Breast epithelium (tissue), 4 donors: ENCODE data around the gene CHST1. TPM values are rescaled to one million over a fixed set of nuclear protein-coding genes. Genes with fewer than 3 reads are reported as not detected.

Experiments used
- DNase-seq, 2 donors: peaks; one replicate each; pipeline ENCODE4 v3.0.0-alpha.2; 2019; ENCODE audit warnings: low spot score in 2 of 2
- H3K27ac ChIP-seq, 2 donors: fragments of 200-600 bp; sonication (generic) in 1 of 2; one replicate each; pipeline ENCODE4 v1.5.1; 2016 to 2019; ENCODE audit warnings: mild to moderate bottlenecking in 1 of 2
- H3K27me3 ChIP-seq, 2 donors: fragments of 200-600 bp; sonication (generic) in 1 of 2; one replicate each; pipeline versions ENCODE4 v1.5.1 to v1.6.0; 2017 to 2019; ENCODE audit warnings: control low read depth in 1 of 2, mild to moderate bottlenecking in 1 of 2
- H3K36me3 ChIP-seq: fragments of 200-600 bp; one replicate; pipeline ENCODE4 v1.5.1; 2019
- H3K4me1 ChIP-seq, 2 donors: fragments of 200-600 bp; sonication (generic); one replicate each; pipeline ENCODE4 v1.5.1; 2016 to 2019; ENCODE audit warnings: control low read depth in 1 of 2
- H3K4me3 ChIP-seq, 3 donors: fragments of 200-600 bp; sonication (generic); 1 replicate in 2 of 3; 2 replicates in 1 of 3; pipeline ENCODE4 v1.5.1; 2016 to 2019; ENCODE audit warnings: mild to moderate bottlenecking in 3 of 3, moderate library complexity in 2 of 3
- H3K9me3 ChIP-seq, 2 donors: fragments of 200-600 bp; sonication (generic) in 1 of 2; one replicate each; pipeline ENCODE4 v1.5.1; 2016 to 2019; ENCODE audit warnings: control low read depth in 1 of 2
- POLR2A ChIP-seq: fragments of 450-650 bp; IDR thresholded peaks from one replicate; pipeline ENCODE4 v1.6.1; 2016; ENCODE audit warnings: antibody characterized with exemption, mild to moderate bottlenecking, moderate library complexity
- POLR2AphosphoS5 ChIP-seq, 3 donors: sonication (generic); formaldehyde crosslinking; IDR thresholded peaks; one replicate each; pipeline ENCODE4 v1.6.1; 2017; ENCODE audit warnings: antibody characterized with exemption in 3 of 3
- intact Hi-C: fragments of 100-400 bp; cut with DNase I; formaldehyde crosslinking; loops from one replicate; pipeline ENCODE4 v1.15.1; 2023; ENCODE audit warnings: low total_unique reads
- total RNA-seq, 3 donors: library from RNA; depleted of rRNA; stranded (reverse); fragments of >200 nt; gene quantifications; one replicate each; pipeline ENCODE4 v1.1.0, GENCODE V29; 2016
- TF ChIP-seq, protein P1 (sequence below), 3 donors: fragments of 450-650 bp; IDR thresholded peaks; one replicate each; pipeline ENCODE4 v1.5.1; 2016 to 2017; ENCODE audit warnings: antibody characterized with exemption in 3 of 3, mild to moderate bottlenecking in 3 of 3, moderate library complexity in 3 of 3

The CHST1 gene, protein sequence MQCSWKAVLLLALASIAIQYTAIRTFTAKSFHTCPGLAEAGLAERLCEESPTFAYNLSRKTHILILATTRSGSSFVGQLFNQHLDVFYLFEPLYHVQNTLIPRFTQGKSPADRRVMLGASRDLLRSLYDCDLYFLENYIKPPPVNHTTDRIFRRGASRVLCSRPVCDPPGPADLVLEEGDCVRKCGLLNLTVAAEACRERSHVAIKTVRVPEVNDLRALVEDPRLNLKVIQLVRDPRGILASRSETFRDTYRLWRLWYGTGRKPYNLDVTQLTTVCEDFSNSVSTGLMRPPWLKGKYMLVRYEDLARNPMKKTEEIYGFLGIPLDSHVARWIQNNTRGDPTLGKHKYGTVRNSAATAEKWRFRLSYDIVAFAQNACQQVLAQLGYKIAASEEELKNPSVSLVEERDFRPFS
- 1 to 10 TPM; 1.8 to 3.6 (median 2.2) TPM for total RNA-seq

DNA sequence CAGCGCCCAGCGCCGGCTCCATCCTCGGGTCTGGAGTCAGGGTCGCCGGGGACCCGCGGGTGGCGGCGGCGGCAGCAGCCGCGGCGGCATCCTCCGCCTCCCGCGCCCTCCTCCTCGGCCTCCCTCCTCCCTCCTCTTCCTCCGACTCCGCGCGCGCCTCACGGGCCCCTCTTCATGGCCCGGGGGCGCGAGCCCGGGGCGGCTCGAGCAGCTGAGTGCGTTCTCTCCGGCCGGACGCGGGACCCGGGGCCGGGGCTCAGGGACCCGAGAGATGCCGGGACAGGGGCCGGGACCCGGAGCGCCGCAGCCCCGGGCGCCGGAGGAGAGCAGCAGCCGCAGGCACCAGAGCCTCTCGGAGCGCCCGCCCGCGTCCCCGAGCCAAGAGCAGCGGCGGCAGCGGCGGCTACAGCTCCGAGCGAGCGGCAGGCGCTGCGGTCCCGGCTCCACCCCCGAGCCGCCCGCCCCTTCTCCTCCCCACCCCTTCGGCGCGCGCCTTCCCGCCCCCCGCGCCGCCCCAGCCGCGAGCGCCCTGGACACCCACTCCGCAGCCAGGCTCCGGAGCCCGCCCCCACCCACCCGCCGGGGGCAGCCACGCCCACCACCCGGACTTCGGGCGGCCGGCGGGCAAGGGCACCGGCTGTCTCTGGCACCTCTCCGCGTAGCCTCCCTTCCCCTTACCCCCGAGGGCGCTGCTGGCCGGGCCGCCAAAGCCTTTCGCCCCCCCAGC is at the start of gene CHST1:
Gene CHST1 (minus strand): TSS at position 417 of the 727 bp plus-strand sequence. CDS start 14,699 bp downstream, outside the sequence.
- Histone ChIP-seq H3K27ac (peak within 1 kb of the TSS in 1 of 2 donors; percentile 35), H3K4me1 (peaks cover 0 to 5% of the 10 kb centered on the region in 2 donors), H3K36me3 (no peaks in the 10 kb centered on the region), H3K9me3 (no peaks in the 10 kb centered on the region), H3K4me3 (peak within 1 kb of the TSS; percentile 59 to 90 (median 69)), H3K27me3 (peaks cover 0 to 33% of the 10 kb centered on the region in 2 donors)
- no peak for TF ChIP-seq POLR2A
- TF ChIP-seq, protein P1, sequence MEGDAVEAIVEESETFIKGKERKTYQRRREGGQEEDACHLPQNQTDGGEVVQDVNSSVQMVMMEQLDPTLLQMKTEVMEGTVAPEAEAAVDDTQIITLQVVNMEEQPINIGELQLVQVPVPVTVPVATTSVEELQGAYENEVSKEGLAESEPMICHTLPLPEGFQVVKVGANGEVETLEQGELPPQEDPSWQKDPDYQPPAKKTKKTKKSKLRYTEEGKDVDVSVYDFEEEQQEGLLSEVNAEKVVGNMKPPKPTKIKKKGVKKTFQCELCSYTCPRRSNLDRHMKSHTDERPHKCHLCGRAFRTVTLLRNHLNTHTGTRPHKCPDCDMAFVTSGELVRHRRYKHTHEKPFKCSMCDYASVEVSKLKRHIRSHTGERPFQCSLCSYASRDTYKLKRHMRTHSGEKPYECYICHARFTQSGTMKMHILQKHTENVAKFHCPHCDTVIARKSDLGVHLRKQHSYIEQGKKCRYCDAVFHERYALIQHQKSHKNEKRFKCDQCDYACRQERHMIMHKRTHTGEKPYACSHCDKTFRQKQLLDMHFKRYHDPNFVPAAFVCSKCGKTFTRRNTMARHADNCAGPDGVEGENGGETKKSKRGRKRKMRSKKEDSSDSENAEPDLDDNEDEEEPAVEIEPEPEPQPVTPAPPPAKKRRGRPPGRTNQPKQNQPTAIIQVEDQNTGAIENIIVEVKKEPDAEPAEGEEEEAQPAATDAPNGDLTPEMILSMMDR (IDR thresholded peaks at IDR 0.05), result no peak
- TF ChIP-seq POLR2AphosphoS5 (IDR thresholded peaks at IDR 0.05), result no peak
- no peak for DNase-seq
- intact Hi-C loops, result no loop called here

DNA sequence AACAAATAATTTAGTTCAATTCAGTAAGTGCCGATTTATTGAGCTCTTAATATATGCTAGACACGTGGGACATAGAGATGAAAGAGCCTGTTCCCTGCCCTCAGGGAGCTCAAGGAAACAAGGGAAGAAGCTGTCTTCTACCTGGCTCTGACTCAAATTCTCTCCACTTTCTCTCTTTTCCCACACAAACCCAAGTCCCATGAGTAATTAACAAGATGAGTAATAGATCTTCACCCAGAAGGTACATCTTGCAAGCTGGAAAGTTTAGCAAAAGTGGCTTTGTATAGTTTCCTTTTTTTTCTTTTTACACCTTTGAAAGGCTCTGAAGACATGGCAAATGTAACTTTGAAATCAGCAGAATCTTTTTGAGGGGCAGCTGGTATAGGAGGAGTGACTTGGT is 48.2 kb upstream of the CHST1 start:
- Histone ChIP-seq H3K27me3 (peaks cover 0 to 2% of the 10 kb centered on the region in 2 donors), H3K4me3 (no peak overlapping the region), H3K4me1 (no peaks in the 10 kb centered on the region), H3K36me3 (no peaks in the 10 kb centered on the region), H3K9me3 (no peaks in the 10 kb centered on the region), H3K27ac (no peak overlapping the region)
- intact Hi-C loops, result no loop called here
- TF ChIP-seq, protein P1 (IDR thresholded peaks at IDR 0.05), result no peak
- TF ChIP-seq POLR2A (no peak), POLR2AphosphoS5 (IDR thresholded peaks at IDR 0.05) (no peak)
- DNase-seq, result no peak

DNA sequence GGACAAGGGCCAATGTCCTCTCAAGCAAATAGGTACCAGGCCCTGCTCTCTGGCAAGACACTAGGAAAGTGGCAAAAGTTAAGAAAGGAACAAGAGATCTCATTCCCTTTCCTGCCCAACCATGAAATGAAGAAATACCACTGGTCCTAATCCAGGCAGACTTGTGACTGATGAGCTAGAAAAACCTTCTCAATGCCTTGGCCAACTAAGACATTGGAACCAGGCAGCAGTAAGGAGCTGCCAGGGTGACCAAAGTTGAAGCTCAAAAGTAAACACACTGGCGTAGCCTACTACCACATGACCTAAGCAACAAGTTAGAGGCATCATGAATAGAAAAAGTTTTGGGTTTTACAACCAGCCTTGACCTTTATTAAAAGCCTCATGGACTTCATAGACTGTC is 45.1 kb upstream of the CHST1 start:
- no peak overlapping the region for H3K4me3 ChIP-seq
- no peaks in the 10 kb centered on the region for H3K9me3 ChIP-seq
- intact Hi-C loops, result no loop called here
- H3K27ac ChIP-seq, result no peak overlapping the region
- H3K27me3 ChIP-seq, result peaks cover 2 to 6% of the 10 kb centered on the region in 2 donors
- TF ChIP-seq, protein P1 (IDR thresholded peaks at IDR 0.05), result no peak
- TF ChIP-seq POLR2A (no peak), POLR2AphosphoS5 (IDR thresholded peaks at IDR 0.05) (no peak)
- DNase-seq, result no peak
- no peaks in the 10 kb centered on the region for H3K36me3 ChIP-seq
- no peaks in the 10 kb centered on the region for H3K4me1 ChIP-seq

DNA sequence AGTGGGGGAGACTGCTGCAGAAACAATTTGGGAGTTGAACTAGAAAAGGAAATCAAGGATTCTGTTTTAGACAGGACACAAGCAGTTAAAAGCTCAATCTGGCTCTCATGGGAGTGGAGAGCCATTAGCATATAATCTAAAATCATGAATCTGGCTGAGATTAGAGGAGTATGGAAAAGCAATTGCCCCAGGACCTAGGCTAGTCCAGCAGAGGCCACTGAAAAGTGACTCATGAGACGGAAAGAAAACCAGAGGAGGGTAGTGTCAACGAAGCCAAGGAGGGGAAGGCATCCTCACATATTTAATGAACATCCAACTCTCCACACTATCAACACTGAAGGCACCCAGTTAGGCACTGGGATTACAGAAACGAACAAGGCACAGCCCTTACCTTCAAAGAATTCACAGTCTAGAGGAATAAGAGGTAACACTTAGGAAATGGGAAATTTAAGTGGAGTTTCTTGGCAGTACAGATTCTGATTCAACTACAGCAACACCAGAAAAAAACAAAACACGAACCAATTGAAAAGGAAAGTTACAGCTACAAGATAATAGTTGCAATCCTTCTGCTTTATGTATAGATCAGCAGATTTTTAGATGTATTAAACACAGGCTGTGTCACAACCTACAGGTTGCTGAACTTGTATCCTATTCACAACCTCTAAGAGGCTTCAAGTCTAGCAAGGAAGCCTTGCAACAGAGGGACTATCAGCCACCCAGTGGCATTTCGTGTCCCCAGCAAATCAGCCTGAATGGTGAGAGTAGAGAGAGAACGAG is 43.7 kb upstream of the CHST1 start:
- Histone ChIP-seq H3K27ac (no peak overlapping the region), H3K9me3 (no peaks in the 10 kb centered on the region), H3K27me3 (peaks cover 0 to 9% of the 10 kb centered on the region in 2 donors), H3K36me3 (no peaks in the 10 kb centered on the region), H3K4me3 (no peak overlapping the region), H3K4me1 (no peaks in the 10 kb centered on the region)
- intact Hi-C loops, result no loop called here
- TF ChIP-seq POLR2A (no peak), POLR2AphosphoS5 (IDR thresholded peaks at IDR 0.05) (no peak)
- TF ChIP-seq, protein P1 (IDR thresholded peaks at IDR 0.05), result no peak
- DNase-seq, result no peak
